Tibial artery (tissue), 4 donors: Measurements from ENCODE around the gene WDR46.
"Not testable (repeated sequence)": the region's sequence is repeated elsewhere in the genome, so short reads cannot be mapped to it uniquely, and the experiment has no call there.

Experiments
- DNase-seq, 2 donors: peaks; one replicate each; pipeline ENCODE4 v3.0.0-alpha.2; 2019
- H3K27ac ChIP-seq, 2 donors: fragments of 200-600 bp; sonication (generic) in 1 of 2; 1 replicate in 1 of 2; 2 replicates in 1 of 2; pipeline ENCODE4 v1.5.1; 2018 to 2019; ENCODE audit warnings: mild to moderate bottlenecking in 1 of 2
- H3K27me3 ChIP-seq, 2 donors: fragments of 200-600 bp; sonication (generic) in 1 of 2; one replicate each; pipeline versions ENCODE4 v1.5.1 to v1.6.0; 2016 to 2019
- H3K36me3 ChIP-seq, 3 donors: fragments of 200-600 bp; sonication (generic) in 2 of 3; one replicate each; pipeline ENCODE4 v1.5.1; 2016 to 2019; ENCODE audit warnings: mild to moderate bottlenecking in 2 of 3
- H3K4me1 ChIP-seq, 4 donors: fragments of 200-600 bp; sonication (generic) in 2 of 4; 1 replicate in 3 of 4; 2 replicates in 1 of 4; pipeline ENCODE4 v1.5.1; 2016 to 2019
- H3K4me3 ChIP-seq, 2 donors: fragments of 200-600 bp; sonication (generic) in 1 of 2; 1 replicate in 1 of 2; 2 replicates in 1 of 2; pipeline ENCODE4 v1.5.1; 2018 to 2019; ENCODE audit warnings: mild to moderate bottlenecking in 2 of 2
- H3K9me3 ChIP-seq, 3 donors: fragments of 200-600 bp; sonication (generic) in 1 of 3; one replicate each; pipeline ENCODE4 v1.5.1; 2016 to 2019
- intact Hi-C: fragments of 100-400 bp; cut with DNase I; formaldehyde crosslinking; loops from one replicate; pipeline ENCODE4 v1.15.0; 2023; ENCODE audit warnings: low total_unique reads
- TF ChIP-seq, protein P1 (sequence below), 2 experiments: fragments of 200-600 bp in 1 of 2; fragments of 450-650 bp in 1 of 2; IDR thresholded peaks; one replicate each; pipeline ENCODE4 v1.5.1; 2017 to 2019; ENCODE audit warnings: antibody characterized with exemption in 2 of 2, mild to moderate bottlenecking in 1 of 2, moderate library complexity in 1 of 2

The WDR46 gene

GRCh38 chr6:33271117-33271467 is 17.9 kb downstream of the WDR46 start:
- TF ChIP-seq, protein P1, sequence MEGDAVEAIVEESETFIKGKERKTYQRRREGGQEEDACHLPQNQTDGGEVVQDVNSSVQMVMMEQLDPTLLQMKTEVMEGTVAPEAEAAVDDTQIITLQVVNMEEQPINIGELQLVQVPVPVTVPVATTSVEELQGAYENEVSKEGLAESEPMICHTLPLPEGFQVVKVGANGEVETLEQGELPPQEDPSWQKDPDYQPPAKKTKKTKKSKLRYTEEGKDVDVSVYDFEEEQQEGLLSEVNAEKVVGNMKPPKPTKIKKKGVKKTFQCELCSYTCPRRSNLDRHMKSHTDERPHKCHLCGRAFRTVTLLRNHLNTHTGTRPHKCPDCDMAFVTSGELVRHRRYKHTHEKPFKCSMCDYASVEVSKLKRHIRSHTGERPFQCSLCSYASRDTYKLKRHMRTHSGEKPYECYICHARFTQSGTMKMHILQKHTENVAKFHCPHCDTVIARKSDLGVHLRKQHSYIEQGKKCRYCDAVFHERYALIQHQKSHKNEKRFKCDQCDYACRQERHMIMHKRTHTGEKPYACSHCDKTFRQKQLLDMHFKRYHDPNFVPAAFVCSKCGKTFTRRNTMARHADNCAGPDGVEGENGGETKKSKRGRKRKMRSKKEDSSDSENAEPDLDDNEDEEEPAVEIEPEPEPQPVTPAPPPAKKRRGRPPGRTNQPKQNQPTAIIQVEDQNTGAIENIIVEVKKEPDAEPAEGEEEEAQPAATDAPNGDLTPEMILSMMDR (IDR thresholded peaks at IDR 0.05): no peak
- peak overlapping the region; percentile 60 to 91 for H3K4me3 ChIP-seq
- H3K27me3 ChIP-seq: no peaks in the 10 kb centered on the region
- H3K36me3 ChIP-seq: peaks cover 42 to 65% (median 49%) of the 10 kb centered on the region in 3 donors
- H3K27ac ChIP-seq: peak overlapping the region; percentile 91 to 95
- H3K4me1 ChIP-seq: peaks cover 0 to 49% (median 44%) of the 10 kb centered on the region in 4 donors
- H3K9me3 ChIP-seq: no peaks in the 10 kb centered on the region
- DNase-seq: no peak
- intact Hi-C loops: no loop called here

- H3K27ac ChIP-seq: no peak overlapping the region
- H3K4me3 ChIP-seq: no peak overlapping the region
- H3K4me1 ChIP-seq: no peaks in the 10 kb centered on the region
- H3K27me3 ChIP-seq: no peaks in the 10 kb centered on the region
- intact Hi-C loops: no loop called here
- TF ChIP-seq, protein P1 (IDR thresholded peaks at IDR 0.05): no peak
- H3K36me3 ChIP-seq: peaks cover 64 to 97% (median 71%) of the 10 kb centered on the region in 3 donors
- no peaks in the 10 kb centered on the region for H3K9me3 ChIP-seq
- no peak for DNase-seq
These were observed 25.0 kb downstream of the WDR46 start for GRCh38 chr6:33264015-33264414.

- peaks cover 49 to 93% (median 64%) of the 10 kb centered on the region in 3 donors for H3K36me3 ChIP-seq
- H3K27me3 ChIP-seq, H3K9me3 ChIP-seq, intact Hi-C loops, DNase-seq, H3K4me3 ChIP-seq, H3K27ac ChIP-seq, H3K4me1 ChIP-seq: not testable (repeated sequence)
These were observed 26.5 kb downstream of the WDR46 start for GRCh38 chr6:33262490-33262889.

DNA sequence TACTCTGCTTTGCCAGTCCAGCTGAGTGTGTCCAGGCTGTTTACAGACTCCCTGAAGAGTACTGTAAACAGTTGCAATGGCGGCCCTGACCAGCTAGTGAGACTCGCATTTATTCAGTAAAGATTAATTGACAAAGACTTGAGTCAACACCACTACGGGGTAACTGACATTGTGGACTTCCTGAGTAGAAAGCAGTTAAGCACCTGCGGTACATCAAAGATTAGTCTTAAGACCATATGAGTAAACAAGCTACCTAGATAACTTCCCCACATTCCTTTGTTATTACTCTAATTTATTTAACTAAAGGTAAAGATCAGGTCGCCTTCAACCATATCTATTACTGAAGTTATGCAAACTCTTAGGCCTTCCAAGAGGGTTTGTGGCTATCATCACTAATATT is 30.0 kb downstream of the WDR46 start:
- peaks cover 15 to 65% (median 37%) of the 10 kb centered on the region in 3 donors for H3K36me3 ChIP-seq
- H3K27ac ChIP-seq: no peak overlapping the region
- H3K27me3 ChIP-seq: no peaks in the 10 kb centered on the region
- DNase-seq: no peak
- H3K9me3 ChIP-seq: no peaks in the 10 kb centered on the region
- TF ChIP-seq, protein P1 (IDR thresholded peaks at IDR 0.05): no peak
- H3K4me3 ChIP-seq: no peak overlapping the region
- intact Hi-C loops: no loop called here
- no peaks in the 10 kb centered on the region for H3K4me1 ChIP-seq

- H3K4me3 ChIP-seq: no peak overlapping the region
- no peaks in the 10 kb centered on the region for H3K9me3 ChIP-seq
- TF ChIP-seq, protein P1 (IDR thresholded peaks at IDR 0.05): no peak
- intact Hi-C loops: no loop called here
- H3K27me3 ChIP-seq: no peaks in the 10 kb centered on the region
- peaks cover 6 to 41% (median 18%) of the 10 kb centered on the region in 3 donors for H3K36me3 ChIP-seq
- no peak overlapping the region for H3K27ac ChIP-seq
- H3K4me1 ChIP-seq: peaks cover 0 to 17% (median 10%) of the 10 kb centered on the region in 4 donors
- DNase-seq: peak in 1 of 2 donors; percentile 7
These were observed 34.4 kb downstream of the WDR46 start for GRCh38 chr6:33254591-33254990.

DNA sequence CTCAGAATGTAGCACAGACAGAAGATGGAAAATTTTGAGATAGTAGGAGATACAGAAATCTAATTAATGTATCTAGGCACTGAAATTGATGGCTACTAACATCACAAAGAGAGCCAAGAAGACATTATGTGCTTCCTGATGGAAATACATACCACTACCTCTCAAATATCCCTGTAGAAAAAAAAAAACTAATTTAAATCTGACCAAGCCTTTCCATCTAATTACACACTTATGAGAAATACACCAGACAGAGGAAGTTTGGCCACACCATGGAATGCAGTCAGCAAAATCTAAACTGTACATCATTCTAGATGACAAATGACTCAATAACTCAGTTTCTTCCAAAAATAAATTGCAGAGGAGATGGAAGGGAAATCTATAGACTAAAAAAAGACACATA is 36.3 kb downstream of the WDR46 start:
- peaks cover 5 to 28% (median 11%) of the 10 kb centered on the region in 3 donors for H3K36me3 ChIP-seq
- no peaks in the 10 kb centered on the region for H3K27me3 ChIP-seq
- H3K27ac ChIP-seq: no peak overlapping the region
- TF ChIP-seq, protein P1 (IDR thresholded peaks at IDR 0.05): no peak
- peaks cover 0 to 28% (median 20%) of the 10 kb centered on the region in 4 donors for H3K4me1 ChIP-seq
- intact Hi-C loops: no loop called here
- H3K9me3 ChIP-seq: no peaks in the 10 kb centered on the region
- no peak overlapping the region for H3K4me3 ChIP-seq
- no peak for DNase-seq
